ENCODE data around the gene GLI2. TPM values are rescaled to one million over a fixed set of nuclear protein-coding genes. Genes with fewer than 3 reads are reported as not detected.

Gene GLI2
- total and polyA plus RNA-seq, 2 donors (not counting 1 experiment from before 2014, with no cell fraction given): not detected

- no peak for DNase-seq
- Histone ChIP-seq H4K20me1 (ENCODE audit: control insufficient read depth, insufficient read depth, low read length, poor library complexity, severe bottlenecking) (no peaks in the 10 kb centered on the region), H3K36me3 (replicated peaks in 1 of 2; ENCODE audit: control extremely low read depth in 1 of 2, control insufficient read depth in 1 of 2, extremely low read depth in 1 of 2, insufficient read depth in 2 of 2, low read length in 1 of 2) (no peaks in the 10 kb centered on the region), H3K27ac (ENCODE audit: low read length in 2 of 2) (no peak overlapping the region), H3K4me3 (ENCODE audit: control extremely low read depth in 1 of 5, extremely low read depth in 1 of 5, insufficient read depth in 1 of 5, low read depth in 2 of 5, low read length in 4 of 5) (no peak overlapping the region), H2AFZ (ENCODE audit: insufficient read depth, low read depth, low read length, poor library complexity, severe bottlenecking) (no peak overlapping the region), H3K9ac (ENCODE audit: low read length) (no peak overlapping the region), H3K27me3 (replicated peaks in 1 of 4; ENCODE audit: control extremely low read depth in 1 of 4, control insufficient read depth in 3 of 4, insufficient read depth in 4 of 4, low read length in 3 of 4) (no peaks in the 10 kb centered on the region), H3K4me1 (ENCODE audit: control insufficient read depth in 2 of 2, insufficient read depth in 2 of 2, low read length in 2 of 2) (no peaks in the 10 kb centered on the region), H3K9me3 (ENCODE audit: control extremely low read depth in 1 of 3, control insufficient read depth in 2 of 3, insufficient read depth in 1 of 3, low read length in 2 of 3) (peaks cover 0 to 5% (median 0%) of the 10 kb centered on the region in 3 donors), H3K4me2 (replicated peaks; ENCODE audit: low read depth, low read length, poor library complexity, severe bottlenecking) (no peak overlapping the region), H3K79me2 (ENCODE audit: control insufficient read depth, insufficient read depth, low read length) (no peaks in the 10 kb centered on the region)
- TF ChIP-seq EZH2 (IDR thresholded peaks at IDR 0.05; ENCODE audit: borderline replicate concordance, insufficient read depth, low read depth, low read length, poor library complexity, severe bottlenecking): no peak
- no peak for TF ChIP-seq CTCF (IDR thresholded peaks at IDR 0.05)
- H3K9me3 Mint-ChIP-seq (ENCODE audit: insufficient read depth): no peaks in the 10 kb centered on the region
- POLR2A ChIA-PET: no interaction called here
- intact Hi-C loops (cut with micrococcal nuclease): no loop called here
- no peaks in the 10 kb centered on the region for H3K4me1 Mint-ChIP-seq
- no peak overlapping the region for H3K27ac Mint-ChIP-seq
- no peaks in the 10 kb centered on the region for H3K27me3 Mint-ChIP-seq
- CTCF ChIA-PET: no interaction called here
- no peak overlapping the region for H3K4me3 Mint-ChIP-seq
- WGBS (ENCODE audit: insufficient coverage): 96% methylated on average over 16 of the region's 17 CpGs
- no peak for ATAC-seq (ENCODE audit: low read depth)
These were observed 37.6 kb downstream of the GLI2 start for GRCh38 chr2:120773186-120773800.

GRCh38 chr2:120774557-120775160, 39.0 kb downstream of the GLI2 start:
- Mint-ChIP-seq H3K9me3 (ENCODE audit: insufficient read depth) (no peaks in the 10 kb centered on the region), H3K4me3 (no peak overlapping the region), H3K27ac (no peak overlapping the region), H3K4me1 (no peaks in the 10 kb centered on the region), H3K27me3 (no peaks in the 10 kb centered on the region)
- no peak overlapping the region for H2AFZ ChIP-seq (ENCODE audit: insufficient read depth, low read depth, low read length, poor library complexity, severe bottlenecking)
- no peak overlapping the region for H3K4me3 ChIP-seq (ENCODE audit: control extremely low read depth in 1 of 5, extremely low read depth in 1 of 5, insufficient read depth in 1 of 5, low read depth in 2 of 5, low read length in 4 of 5)
- no peaks in the 10 kb centered on the region for H3K36me3 ChIP-seq (replicated peaks in 1 of 2; ENCODE audit: control extremely low read depth in 1 of 2, control insufficient read depth in 1 of 2, extremely low read depth in 1 of 2, insufficient read depth in 2 of 2, low read length in 1 of 2)
- no peak for TF ChIP-seq EZH2 (IDR thresholded peaks at IDR 0.05; ENCODE audit: borderline replicate concordance, insufficient read depth, low read depth, low read length, poor library complexity, severe bottlenecking)
- TF ChIP-seq CTCF (IDR thresholded peaks at IDR 0.05): no peak
- no peaks in the 10 kb centered on the region for H3K4me1 ChIP-seq (ENCODE audit: control insufficient read depth in 2 of 2, insufficient read depth in 2 of 2, low read length in 2 of 2)
- WGBS (ENCODE audit: insufficient coverage): no CpG with 5 or more reads among the region's 5 CpGs
- POLR2A ChIA-PET: no interaction called here
- CTCF ChIA-PET: no interaction called here
- no peaks in the 10 kb centered on the region for H3K79me2 ChIP-seq (ENCODE audit: control insufficient read depth, insufficient read depth, low read length)
- H3K27me3 ChIP-seq (replicated peaks in 1 of 4; ENCODE audit: control extremely low read depth in 1 of 4, control insufficient read depth in 3 of 4, insufficient read depth in 4 of 4, low read length in 3 of 4): no peaks in the 10 kb centered on the region
- intact Hi-C loops (cut with micrococcal nuclease): no loop called here
- peaks cover 0 to 5% (median 0%) of the 10 kb centered on the region in 3 donors for H3K9me3 ChIP-seq (ENCODE audit: control extremely low read depth in 1 of 3, control insufficient read depth in 2 of 3, insufficient read depth in 1 of 3, low read length in 2 of 3)
- DNase-seq: no peak
- H4K20me1 ChIP-seq (ENCODE audit: control insufficient read depth, insufficient read depth, low read length, poor library complexity, severe bottlenecking): no peaks in the 10 kb centered on the region
- no peak for ATAC-seq (ENCODE audit: low read depth)
- no peak overlapping the region for H3K9ac ChIP-seq (ENCODE audit: low read length)
- H3K27ac ChIP-seq (ENCODE audit: low read length in 2 of 2): no peak overlapping the region
- no peak overlapping the region for H3K4me2 ChIP-seq (replicated peaks; ENCODE audit: low read depth, low read length, poor library complexity, severe bottlenecking)

Measured in B cell (primary cell).